Nephron progenitor cell (in vitro differentiated cells): ENCODE measurements around the gene LILRA5.
"Not testable (repeated sequence)": the region's sequence is repeated elsewhere in the genome, so short reads cannot be mapped to it uniquely, and the experiment has no call there.

Experiments
- DNase-seq: peaks from one replicate; pipeline ENCODE4 v3.0.0; 2021
- H3K27ac Mint-ChIP-seq: 2 replicates; pipeline ENCODE4 v1.8.0; 2021; ENCODE audit warnings: mild to moderate bottlenecking, moderate library complexity, mixed read lengths
- H3K27me3 Mint-ChIP-seq: 2 replicates; pipeline ENCODE4 v1.8.0; 2021; ENCODE audit warnings: mild to moderate bottlenecking, low read depth, mixed read lengths; ENCODE audit not compliant: poor library complexity
- H3K36me3 Mint-ChIP-seq: 2 replicates; pipeline ENCODE4 v1.8.0; 2021; ENCODE audit warnings: low read depth, mixed read lengths
- H3K4me1 Mint-ChIP-seq: 2 replicates; pipeline ENCODE4 v1.8.0; 2021; ENCODE audit warnings: mixed read lengths
- H3K4me3 Mint-ChIP-seq: 2 replicates; pipeline ENCODE4 v1.8.0; 2021; ENCODE audit warnings: mild to moderate bottlenecking, moderate library complexity, mixed read lengths
- H3K9me3 Mint-ChIP-seq: 2 replicates; pipeline ENCODE4 v1.8.0; 2021; ENCODE audit warnings: mild to moderate bottlenecking, moderate library complexity, mixed read lengths
- CTCF ChIP-seq: fragments of 200-600 bp; sonication (generic); IDR thresholded peaks from 2 replicates; pipeline ENCODE4 v1.5.0; 2021; ENCODE audit warnings: antibody characterized with exemption

Gene LILRA5

GRCh38 chr19:54294539-54294938 is 18.4 kb downstream of the LILRA5 start:
- H3K36me3 Mint-ChIP-seq: no peaks in the 10 kb centered on the region
- no peak overlapping the region for H3K4me3 Mint-ChIP-seq
- no peak for TF ChIP-seq CTCF
- H3K9me3 Mint-ChIP-seq: peaks cover 34% of the 10 kb centered on the region
- H3K4me1 Mint-ChIP-seq: no peaks in the 10 kb centered on the region
- H3K27me3 Mint-ChIP-seq: peaks cover 27% of the 10 kb centered on the region
- DNase-seq: no peak
- no peak overlapping the region for H3K27ac Mint-ChIP-seq

GRCh38 chr19:54289160-54289559 is 23.8 kb downstream of the LILRA5 start:
- H3K27me3 Mint-ChIP-seq: peaks cover 29% of the 10 kb centered on the region
- H3K27ac Mint-ChIP-seq, H3K36me3 Mint-ChIP-seq, H3K4me3 Mint-ChIP-seq, DNase-seq, H3K4me1 Mint-ChIP-seq: not testable (repeated sequence)
- H3K9me3 Mint-ChIP-seq: peaks cover 40% of the 10 kb centered on the region

- Mint-ChIP-seq H3K4me1 (no peaks in the 10 kb centered on the region), H3K9me3 (peaks cover 40% of the 10 kb centered on the region), H3K4me3 (no peak overlapping the region), H3K27me3 (peaks cover 26% of the 10 kb centered on the region), H3K36me3 (no peaks in the 10 kb centered on the region), H3K27ac (no peak overlapping the region)
- no peak for DNase-seq
- no peak for TF ChIP-seq CTCF
Observed at GRCh38 chr19:54287456-54287855, 25.5 kb downstream of the LILRA5 start.

- not testable (repeated sequence) for H3K27ac Mint-ChIP-seq, H3K4me3 Mint-ChIP-seq, DNase-seq, H3K36me3 Mint-ChIP-seq, H3K4me1 Mint-ChIP-seq
- H3K9me3 Mint-ChIP-seq: peaks cover 48% of the 10 kb centered on the region
- H3K27me3 Mint-ChIP-seq: peaks cover 34% of the 10 kb centered on the region
Observed at GRCh38 chr19:54286283-54286682, 26.7 kb downstream of the LILRA5 start.

GRCh38 chr19:54285427-54286056 is 27.4 kb downstream of the LILRA5 start:
- H3K4me1 Mint-ChIP-seq, H3K27ac Mint-ChIP-seq, H3K36me3 Mint-ChIP-seq, H3K4me3 Mint-ChIP-seq, DNase-seq: not testable (repeated sequence)
- Mint-ChIP-seq H3K27me3 (peaks cover 35% of the 10 kb centered on the region), H3K9me3 (peaks cover 46% of the 10 kb centered on the region)

- DNase-seq: no peak
- Mint-ChIP-seq H3K27ac (no peak overlapping the region), H3K36me3 (no peaks in the 10 kb centered on the region), H3K9me3 (peaks cover 34% of the 10 kb centered on the region), H3K4me1 (no peaks in the 10 kb centered on the region), H3K27me3 (peaks cover 41% of the 10 kb centered on the region), H3K4me3 (no peak overlapping the region)
- TF ChIP-seq CTCF: no peak
Observed at GRCh38 chr19:54282686-54283470, 30.1 kb downstream of the LILRA5 start.

GRCh38 chr19:54281729-54282075 is 31.3 kb downstream of the LILRA5 start:
- H3K4me1 Mint-ChIP-seq, H3K27ac Mint-ChIP-seq, H3K4me3 Mint-ChIP-seq, DNase-seq, H3K36me3 Mint-ChIP-seq: not testable (repeated sequence)
- Mint-ChIP-seq H3K27me3 (peaks cover 31% of the 10 kb centered on the region), H3K9me3 (peaks cover 27% of the 10 kb centered on the region)
